HG02943 (cell line): ENCODE results near the gene ALCAM.
A peak's percentile ranks its signal among the peaks of the same experiment; 100 is the strongest.

ENCODE experiments used
- ATAC-seq: cut with Tn5 transposase; IDR thresholded peaks from one replicate; pipeline ENCODE4 v1.9.1; 2021; ENCODE audit warnings: mild to moderate bottlenecking, low read depth, moderate library complexity; ENCODE audit not compliant: unreplicated experiment

ALCAM gene

GRCh38 chr3:105355408-105356061 lies 11.2 kb upstream of the ALCAM start:
- ATAC-seq = no peak

DNA sequence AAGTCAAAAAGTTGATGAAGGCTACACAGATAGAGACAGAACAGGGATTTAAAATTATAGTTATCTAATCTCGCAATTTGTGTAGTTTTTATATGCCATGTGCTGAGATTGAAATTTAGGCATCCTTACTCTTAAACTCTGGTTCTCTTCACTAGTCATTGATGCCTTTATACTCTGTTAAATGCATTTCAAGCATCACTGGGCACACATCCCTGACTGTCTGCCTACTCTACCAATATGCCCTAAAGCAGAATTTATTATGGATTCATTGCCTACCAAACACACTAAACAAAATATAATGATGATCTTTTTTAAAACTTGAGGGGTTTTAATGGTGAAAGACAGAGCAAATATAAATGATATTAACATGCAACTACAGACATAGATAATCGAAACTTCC lies 10.3 kb upstream of the ALCAM start:
- ATAC-seq = no peak

DNA sequence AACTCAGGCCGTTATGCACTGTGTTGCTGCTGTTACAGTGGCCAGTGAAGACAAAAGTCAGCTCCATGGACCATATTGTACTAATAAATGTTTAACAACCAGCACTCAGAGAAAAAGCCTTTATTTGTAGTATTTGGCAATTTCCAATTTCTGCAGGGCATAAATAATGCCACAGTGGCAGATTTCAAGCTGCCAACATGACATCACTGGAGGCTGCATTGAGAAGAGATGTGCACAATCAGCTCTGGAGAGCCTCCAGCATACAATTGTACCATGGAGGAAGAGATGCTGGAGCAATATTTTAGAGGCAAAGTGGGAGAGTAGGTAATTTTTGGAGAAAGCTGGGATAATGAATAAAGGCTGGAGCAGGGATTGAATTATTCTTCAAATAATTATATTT lies 9.7 kb upstream of the ALCAM start:
- no peak for ATAC-seq

DNA sequence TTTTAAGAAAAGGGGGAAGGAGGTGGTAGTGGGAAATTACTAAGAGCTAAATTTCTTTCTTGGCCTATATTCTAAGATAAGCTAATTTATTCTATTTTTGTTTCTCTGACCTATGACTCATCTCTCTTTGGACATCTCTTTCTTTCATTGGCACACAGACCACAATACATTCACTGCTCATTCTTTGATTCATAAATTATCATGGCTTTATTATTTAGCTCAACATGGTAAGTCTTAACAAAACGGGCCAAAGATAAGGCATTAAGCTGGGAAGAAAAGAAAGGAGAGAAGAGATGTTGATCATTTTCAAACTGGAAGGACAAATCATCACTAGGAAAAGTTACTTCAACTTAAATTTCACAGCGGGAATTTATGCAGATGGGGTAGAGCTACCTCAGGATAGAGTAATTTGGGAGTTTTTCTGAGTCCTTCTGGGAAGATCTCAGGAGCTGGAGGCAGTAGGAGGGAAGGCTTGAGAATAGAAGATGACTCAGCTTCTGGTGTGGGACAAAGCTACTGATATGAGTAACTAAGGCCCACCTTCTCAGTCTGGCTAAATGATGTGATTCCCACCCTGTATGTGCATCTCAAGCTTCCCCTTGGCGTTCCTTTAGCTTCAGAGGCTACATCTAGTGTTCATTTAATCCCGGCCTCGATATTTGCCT lies 7.5 kb upstream of the ALCAM start:
- no peak for ATAC-seq

GRCh38 chr3:105360003-105360402 lies 6.7 kb upstream of the ALCAM start:
- no peak for ATAC-seq

DNA sequence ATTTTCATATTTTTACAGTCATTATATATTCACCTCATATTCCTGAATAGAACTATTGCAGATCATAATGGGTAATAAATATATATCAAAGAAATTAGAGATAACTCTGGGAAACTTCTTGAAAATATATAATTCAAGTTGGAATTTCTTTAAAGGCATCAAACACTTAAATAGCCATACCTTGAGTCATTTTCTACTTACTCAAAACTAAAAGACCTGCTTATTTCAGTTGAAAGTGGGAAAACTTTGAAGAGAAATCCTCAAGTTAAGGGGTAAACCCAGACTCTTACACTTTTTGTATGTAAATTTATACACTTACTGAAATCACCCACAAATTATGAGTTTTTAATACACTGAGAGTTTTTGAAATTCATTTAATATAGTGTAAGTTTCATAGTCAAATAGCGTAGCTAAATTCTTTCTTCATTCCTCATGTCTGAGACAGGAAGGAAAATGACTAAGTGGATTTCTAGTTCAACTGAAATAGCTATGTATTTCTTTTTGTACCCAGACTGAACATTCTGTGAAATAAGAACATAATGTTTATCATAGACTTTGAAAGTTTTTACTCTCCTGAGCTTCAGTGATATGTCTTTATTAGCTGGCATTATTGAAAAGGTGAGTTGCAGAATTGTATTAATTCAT lies 4.6 kb upstream of the ALCAM start:
- no peak for ATAC-seq

- ATAC-seq = no peak
These were observed 2.6 kb upstream of the ALCAM start for GRCh38 chr3:105364128-105364527.

- ATAC-seq = no peak
These were observed 1.7 kb upstream of the ALCAM start for GRCh38 chr3:105365081-105365390.

- ATAC-seq = no peak
These were observed 1.1 kb upstream of the ALCAM start for GRCh38 chr3:105365391-105366325.

GRCh38 chr3:105367063-105367405 lies 325 bp downstream of the ALCAM start:
- ATAC-seq = no peak

DNA sequence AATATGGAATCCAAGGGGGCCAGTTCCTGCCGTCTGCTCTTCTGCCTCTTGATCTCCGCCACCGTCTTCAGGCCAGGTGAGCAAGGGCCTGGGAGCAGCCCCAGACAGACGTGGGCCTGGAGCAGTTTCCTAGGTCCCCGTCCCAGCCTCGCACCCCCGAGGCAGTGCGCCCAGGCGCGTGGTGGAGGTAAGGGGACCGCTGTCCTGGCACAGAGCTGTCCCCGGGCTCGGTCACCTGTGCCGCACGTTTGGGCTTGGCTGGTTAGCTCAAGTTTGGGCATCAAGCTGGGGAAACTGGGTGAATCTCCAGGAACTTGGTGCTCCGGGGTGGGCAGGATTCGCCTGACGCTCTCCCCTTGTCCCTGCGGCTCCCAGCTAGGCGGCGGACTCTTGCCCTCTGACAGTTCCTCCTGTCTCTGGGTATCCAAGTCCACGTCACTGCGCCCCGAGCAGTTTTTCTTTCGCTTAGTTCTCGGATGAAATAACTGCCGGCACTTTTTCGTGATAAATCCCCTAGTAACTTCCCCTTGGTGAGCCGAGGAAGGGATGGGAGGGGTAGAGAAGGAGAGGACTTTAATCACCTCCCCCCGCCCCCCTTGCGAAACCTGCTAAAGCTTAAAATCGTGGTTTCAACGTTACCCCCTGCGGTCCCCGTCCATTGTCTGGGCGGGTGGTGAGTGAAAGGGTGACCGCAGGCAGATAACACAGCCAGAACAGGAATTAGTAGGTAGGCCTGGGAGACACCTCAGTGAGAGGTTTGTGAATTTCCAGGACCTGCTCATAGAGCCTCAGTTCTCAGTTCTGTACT lies 901 bp downstream of the ALCAM start:
- peak; percentile 18 for ATAC-seq

- ATAC-seq = peak; percentile 26
These were observed 2.1 kb downstream of the ALCAM start for GRCh38 chr3:105368566-105369499.

- peak; percentile 21 for ATAC-seq
These were observed 3.0 kb downstream of the ALCAM start for GRCh38 chr3:105369500-105370371.

DNA sequence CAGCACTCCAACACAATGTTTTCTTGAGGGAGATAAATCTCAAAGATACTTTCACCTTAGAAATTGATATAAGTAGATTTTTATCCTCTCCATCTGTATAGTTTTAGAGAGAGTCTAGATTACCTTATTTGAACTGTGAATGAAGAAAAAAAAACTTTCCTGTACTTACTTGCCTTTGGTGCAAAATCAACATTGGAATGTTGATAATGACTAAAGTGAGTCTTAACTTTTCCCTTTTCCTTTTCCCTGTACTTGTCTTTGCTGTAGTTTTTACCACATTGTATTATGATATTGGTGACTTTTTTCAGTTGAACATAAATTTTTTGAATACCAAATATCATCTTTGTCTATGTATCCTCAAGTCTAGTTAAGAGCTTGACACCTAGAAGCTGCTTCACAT lies 6.7 kb downstream of the ALCAM start:
- no peak for ATAC-seq

DNA sequence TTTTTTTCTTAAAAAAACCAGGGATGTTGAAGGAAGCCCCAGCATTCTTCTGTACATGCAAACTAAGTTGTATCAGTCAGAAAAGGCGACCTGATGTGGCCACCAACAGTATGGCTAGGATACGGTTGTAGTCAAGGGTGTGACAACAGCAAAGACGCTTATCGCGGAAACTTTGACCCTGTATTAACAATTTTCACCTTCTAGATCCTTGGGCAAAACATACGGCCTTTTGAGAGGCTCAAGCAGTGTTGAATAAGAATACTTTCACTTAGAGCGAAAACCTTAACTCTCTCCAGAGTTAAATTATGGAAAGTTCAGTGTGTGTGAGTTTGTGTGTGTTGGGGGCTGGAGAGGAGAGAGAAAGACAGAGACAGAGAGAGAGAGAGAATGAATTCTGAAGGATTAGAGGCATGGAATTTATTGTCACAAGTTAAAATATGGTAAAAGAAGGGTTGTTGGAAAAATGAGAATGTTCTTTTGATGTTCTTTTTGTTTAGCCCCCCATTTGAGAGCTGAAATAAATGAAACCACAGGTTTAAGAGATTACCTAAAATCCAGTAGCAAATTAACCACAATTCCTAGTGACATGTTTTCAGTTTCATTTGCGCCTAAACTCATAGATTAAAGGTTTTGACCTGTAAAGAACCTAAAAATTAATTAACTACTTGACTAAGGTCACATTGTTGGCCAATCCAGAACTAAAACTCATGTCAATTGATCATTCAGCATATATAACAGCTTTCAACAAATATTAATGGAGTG lies 9.2 kb downstream of the ALCAM start:
- no peak for ATAC-seq

- no peak for ATAC-seq
These were observed 11.0 kb downstream of the ALCAM start for GRCh38 chr3:105377716-105378115.

DNA sequence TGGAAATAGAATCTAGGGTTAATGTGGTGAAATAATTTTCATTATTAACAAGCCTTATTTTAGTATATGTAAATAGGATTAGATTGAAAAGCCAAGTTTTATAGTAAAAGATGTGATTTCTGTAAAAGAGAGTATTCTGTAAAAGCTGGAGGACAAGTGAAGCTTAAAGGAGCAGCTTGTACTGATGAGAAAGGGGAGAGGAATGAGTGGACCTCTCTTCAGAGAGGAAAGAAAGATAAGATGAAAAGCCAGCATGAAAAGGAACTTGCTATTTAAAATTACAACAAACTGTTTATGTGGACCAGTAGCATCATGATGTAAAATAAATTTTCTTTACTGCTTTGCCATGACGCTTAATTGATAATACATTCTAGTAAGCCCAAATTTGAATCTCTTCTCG lies 18.5 kb downstream of the ALCAM start:
- no peak for ATAC-seq
